Activated CD8-positive, alpha-beta T cell treated with anti-CD3 and anti-CD28 coated beads, Interleukin-2, amount 10 ng/mL, durations not matched to agents 7 days and 5 days (primary cell): ENCODE measurements around the gene ATP10A. TPM values are rescaled to one million over a fixed set of nuclear protein-coding genes. Genes with fewer than 3 reads are reported as not detected.

ENCODE experiments used
- ATAC-seq: fragments of 150-1000 bp; cut with Tn5 transposase; one replicate; pipeline ENCODE4 v1.10.0; 2021; ENCODE audit warnings: moderate library complexity
- CTCF ChIA-PET: fragments of 350-600 bp; sonication (Branson Sonifier 250); formaldehyde crosslinking; loops from one replicate; lab custom pipeline; 2021; ENCODE audit warnings: antibody characterized with exemption; lab: Charles Lee
- POLR2A ChIA-PET: fragments of 350-600 bp; sonication (Branson Sonifier 250); formaldehyde crosslinking; loops from one replicate; lab custom pipeline; 2021; ENCODE audit warnings: antibody characterized with exemption; lab: Charles Lee
- DNase-seq: peaks from one replicate; pipeline ENCODE4 v3.0.0-alpha.2; 2020
- H3K27ac Mint-ChIP-seq: one replicate; pipeline ENCODE4 v1.8.0; 2021; ENCODE audit warnings: mild to moderate bottlenecking, mixed read lengths
- H3K27me3 Mint-ChIP-seq: one replicate; pipeline ENCODE4 v1.8.0; 2021; ENCODE audit warnings: low read depth, mixed read lengths
- H3K36me3 Mint-ChIP-seq: one replicate; pipeline ENCODE4 v1.8.0; 2021; ENCODE audit warnings: low read depth, mixed read lengths
- H3K4me1 Mint-ChIP-seq: one replicate; pipeline ENCODE4 v1.8.0; 2021; ENCODE audit warnings: low read depth, mixed read lengths
- H3K4me3 Mint-ChIP-seq: one replicate; pipeline ENCODE4 v1.8.0; 2021; ENCODE audit warnings: mild to moderate bottlenecking, mixed read lengths
- H3K9me3 Mint-ChIP-seq: one replicate; pipeline ENCODE4 v1.8.0; 2022; ENCODE audit warnings: mixed read lengths; ENCODE audit not compliant: insufficient read depth
- total RNA-seq, 2 experiments: library from RNA; stranded (reverse); gene quantifications; one replicate each; pipeline ENCODE4 v1.2.3, GENCODE V29; 2021

ATP10A gene
- total RNA-seq, 2 experiments from 2014 or later: 53.8 to 58.9 TPM

- no peak overlapping the region for H3K27ac Mint-ChIP-seq
- peaks cover 35% of the 10 kb centered on the region for H3K36me3 Mint-ChIP-seq
- CTCF ChIA-PET: no interaction called here
- no peaks in the 10 kb centered on the region for H3K9me3 Mint-ChIP-seq
- POLR2A ChIA-PET: no interaction called here
- ATAC-seq: no peak
- no peaks in the 10 kb centered on the region for H3K27me3 Mint-ChIP-seq
- no peak for DNase-seq
- peaks cover 6% of the 10 kb centered on the region for H3K4me1 Mint-ChIP-seq
- no peak overlapping the region for H3K4me3 Mint-ChIP-seq
Measured at GRCh38 chr15:25732191-25732590, 130.9 kb downstream of the ATP10A start.

GRCh38 chr15:25731411-25731810 is 131.7 kb downstream of the ATP10A start:
- Mint-ChIP-seq H3K4me1 (peaks cover 6% of the 10 kb centered on the region), H3K36me3 (peaks cover 35% of the 10 kb centered on the region), H3K27me3 (no peaks in the 10 kb centered on the region), H3K27ac (peak overlapping the region; percentile 10), H3K9me3 (no peaks in the 10 kb centered on the region), H3K4me3 (no peak overlapping the region)
- ChIA-PET POLR2A (no interaction called here), CTCF (no interaction called here)
- DNase-seq (no peak), ATAC-seq (no peak)

DNA sequence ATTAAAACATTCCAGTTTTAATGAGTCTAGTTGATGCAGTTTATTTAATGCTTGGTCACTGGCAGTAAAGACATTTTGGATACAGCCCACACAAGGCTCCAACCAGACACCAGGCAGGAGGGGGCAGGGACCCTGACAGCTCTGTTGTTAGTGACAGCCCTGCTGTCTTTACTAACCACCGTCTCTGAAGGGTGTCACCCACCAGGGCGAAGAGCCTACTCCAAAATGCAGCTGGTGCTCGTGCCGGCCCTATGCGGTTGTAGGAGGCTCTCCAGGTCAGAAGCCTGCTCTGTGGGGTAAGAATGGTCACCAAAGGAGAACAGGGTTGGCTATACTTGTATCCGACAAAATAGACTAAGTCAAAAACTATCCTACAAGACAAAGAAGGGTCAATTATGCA is 132.2 kb downstream of the ATP10A start:
- Mint-ChIP-seq H3K36me3 (peaks cover 34% of the 10 kb centered on the region), H3K9me3 (no peaks in the 10 kb centered on the region), H3K27ac (no peak overlapping the region)

GRCh38 chr15:25728816-25729215 is 134.3 kb downstream of the ATP10A start:
- ChIA-PET CTCF (no interaction called here), POLR2A (no interaction called here)
- H3K9me3 Mint-ChIP-seq: no peaks in the 10 kb centered on the region
- no peak overlapping the region for H3K27ac Mint-ChIP-seq
- H3K27me3 Mint-ChIP-seq: no peaks in the 10 kb centered on the region
- H3K4me3 Mint-ChIP-seq: no peak overlapping the region
- H3K36me3 Mint-ChIP-seq: peaks cover 30% of the 10 kb centered on the region
- no peak for ATAC-seq
- peaks cover 6% of the 10 kb centered on the region for H3K4me1 Mint-ChIP-seq
- no peak for DNase-seq

More for the DNA sequence above, 132.2 kb downstream of the ATP10A start:
- Mint-ChIP-seq H3K4me1 (peaks cover 6% of the 10 kb centered on the region), H3K4me3 (no peak overlapping the region), H3K27me3 (no peaks in the 10 kb centered on the region)
- ChIA-PET CTCF (no interaction called here), POLR2A (no interaction called here)
- ATAC-seq (no peak), DNase-seq (no peak)

DNA sequence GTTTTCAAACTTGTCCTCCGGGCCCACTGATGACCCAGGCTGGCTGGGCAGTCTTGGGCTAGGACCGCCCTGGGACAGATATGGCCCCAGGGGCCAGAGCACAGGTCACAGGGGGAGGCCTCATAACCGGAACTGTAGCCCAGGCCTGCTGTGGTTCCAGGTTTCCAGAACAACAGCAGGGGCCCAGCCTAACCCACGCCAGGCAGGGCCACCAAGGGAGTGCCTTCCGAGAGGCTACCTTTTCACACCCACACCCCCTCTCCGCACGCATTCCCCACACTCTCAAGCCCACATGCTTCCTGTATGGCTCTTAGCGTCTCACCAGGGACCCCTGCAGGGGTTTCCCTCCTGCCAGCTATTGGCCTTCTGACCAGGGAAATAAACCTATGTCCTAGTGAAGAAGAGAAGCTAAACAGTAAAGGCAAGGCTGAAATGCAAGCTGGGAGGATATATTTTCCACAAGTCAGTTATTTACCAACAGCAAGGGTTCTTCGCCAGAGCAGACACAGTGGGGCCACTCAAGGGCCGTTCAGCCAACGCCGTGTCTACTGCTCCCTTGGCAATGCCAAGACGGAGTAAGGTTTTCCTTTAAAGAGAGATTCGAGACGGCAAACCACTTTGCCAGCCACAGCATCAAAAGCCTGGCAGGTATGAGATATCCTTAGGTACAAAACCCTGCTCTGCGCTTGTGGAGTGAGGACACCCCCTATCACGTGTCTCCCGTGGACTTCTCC is 135.1 kb downstream of the ATP10A start:
- ATAC-seq (no peak), DNase-seq (peak; percentile 16)
- H3K9me3 Mint-ChIP-seq: no peaks in the 10 kb centered on the region
- no peaks in the 10 kb centered on the region for H3K27me3 Mint-ChIP-seq
- ChIA-PET POLR2A (no interaction called here), CTCF (no interaction called here)
- peaks cover 27% of the 10 kb centered on the region for H3K36me3 Mint-ChIP-seq
- no peak overlapping the region for H3K27ac Mint-ChIP-seq
- peaks cover 2% of the 10 kb centered on the region for H3K4me1 Mint-ChIP-seq
- H3K4me3 Mint-ChIP-seq: no peak overlapping the region

DNA sequence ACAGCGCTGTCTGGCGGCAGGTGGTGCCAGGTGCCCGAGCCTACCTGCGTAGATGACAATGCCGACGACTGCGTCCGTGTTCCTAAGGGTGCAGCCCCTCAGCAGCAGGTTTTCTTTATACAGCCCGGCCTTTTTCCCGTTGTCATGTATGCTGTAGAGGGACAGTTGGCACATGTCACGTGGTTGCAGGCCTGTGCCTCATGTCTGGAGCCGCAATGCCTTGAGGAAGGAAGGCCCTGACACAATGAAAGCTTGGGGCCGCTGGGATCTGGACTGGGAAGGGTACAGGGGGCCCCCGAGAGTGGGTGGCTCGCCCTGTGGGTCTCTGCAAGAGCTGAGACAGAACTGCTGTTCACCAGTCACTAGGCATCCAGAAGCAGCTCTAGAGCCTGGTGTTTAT is 136.0 kb downstream of the ATP10A start:
- Mint-ChIP-seq H3K4me1 (no peaks in the 10 kb centered on the region), H3K9me3 (no peaks in the 10 kb centered on the region), H3K4me3 (no peak overlapping the region), H3K27ac (peak overlapping the region; percentile 44), H3K27me3 (no peaks in the 10 kb centered on the region), H3K36me3 (peaks cover 30% of the 10 kb centered on the region)
- ChIA-PET POLR2A (no interaction called here), CTCF (no interaction called here)
- peak; percentile 15 for DNase-seq
- no peak for ATAC-seq

GRCh38 chr15:25725758-25726157 is 137.4 kb downstream of the ATP10A start:
- Mint-ChIP-seq H3K27me3 (no peaks in the 10 kb centered on the region), H3K9me3 (no peaks in the 10 kb centered on the region), H3K36me3 (peaks cover 34% of the 10 kb centered on the region), H3K4me3 (no peak overlapping the region), H3K27ac (no peak overlapping the region), H3K4me1 (no peaks in the 10 kb centered on the region)
- DNase-seq (no peak), ATAC-seq (no peak)
- ChIA-PET CTCF (interaction anchor here (0.5 to 1.1 kb wide), 2 partner anchors 15 to 16 kb away, joined by 3 read pairs; no protein-coding TSS in a partner anchor), POLR2A (no interaction called here)

GRCh38 chr15:25724899-25725298 is 138.2 kb downstream of the ATP10A start:
- POLR2A ChIA-PET: no interaction called here
- Mint-ChIP-seq H3K36me3 (peaks cover 39% of the 10 kb centered on the region), H3K4me3 (no peak overlapping the region), H3K27me3 (no peaks in the 10 kb centered on the region), H3K4me1 (no peaks in the 10 kb centered on the region), H3K9me3 (no peaks in the 10 kb centered on the region), H3K27ac (no peak overlapping the region)
- no peak for DNase-seq
- ATAC-seq: no peak
- CTCF ChIA-PET: no interaction called here

DNA sequence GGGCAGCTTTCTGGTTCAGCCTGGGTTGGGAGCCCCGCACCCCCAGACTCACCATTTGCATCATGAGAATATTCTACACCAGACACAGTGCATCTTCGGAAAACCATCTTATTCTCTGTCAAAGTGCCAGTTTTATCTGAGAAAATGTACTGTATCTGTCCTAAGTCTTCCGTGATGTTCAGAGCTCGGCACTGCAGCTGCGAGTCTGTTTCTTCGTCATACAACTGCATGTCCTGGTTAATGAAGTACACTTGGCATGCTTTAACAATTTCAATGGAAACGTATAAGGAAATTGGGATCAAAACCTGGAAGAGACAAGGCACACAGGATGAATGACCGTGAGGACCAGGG is 141.5 kb downstream of the ATP10A start:
- ATAC-seq (no peak), DNase-seq (no peak)
- Mint-ChIP-seq H3K4me1 (no peaks in the 10 kb centered on the region), H3K27me3 (no peaks in the 10 kb centered on the region), H3K36me3 (peaks cover 39% of the 10 kb centered on the region), H3K4me3 (no peak overlapping the region), H3K9me3 (no peaks in the 10 kb centered on the region), H3K27ac (no peak overlapping the region)
- CTCF ChIA-PET: interaction anchor here (1.8 kb wide), 1 partner anchor 212 kb away, joined by 4 read pairs; no protein-coding TSS in a partner anchor
- POLR2A ChIA-PET: no interaction called here

- POLR2A ChIA-PET: no interaction called here
- Mint-ChIP-seq H3K9me3 (no peaks in the 10 kb centered on the region), H3K4me3 (no peak overlapping the region), H3K27me3 (no peaks in the 10 kb centered on the region), H3K36me3 (peaks cover 33% of the 10 kb centered on the region), H3K27ac (no peak overlapping the region), H3K4me1 (no peaks in the 10 kb centered on the region)
- CTCF ChIA-PET: interaction anchor here (1.8 kb wide), 1 partner anchor 9 kb away, joined by 5 read pairs; no protein-coding TSS in a partner anchor
- ATAC-seq: no peak
- DNase-seq: no peak
Measured at GRCh38 chr15:25719101-25719985, 143.8 kb downstream of the ATP10A start.

DNA sequence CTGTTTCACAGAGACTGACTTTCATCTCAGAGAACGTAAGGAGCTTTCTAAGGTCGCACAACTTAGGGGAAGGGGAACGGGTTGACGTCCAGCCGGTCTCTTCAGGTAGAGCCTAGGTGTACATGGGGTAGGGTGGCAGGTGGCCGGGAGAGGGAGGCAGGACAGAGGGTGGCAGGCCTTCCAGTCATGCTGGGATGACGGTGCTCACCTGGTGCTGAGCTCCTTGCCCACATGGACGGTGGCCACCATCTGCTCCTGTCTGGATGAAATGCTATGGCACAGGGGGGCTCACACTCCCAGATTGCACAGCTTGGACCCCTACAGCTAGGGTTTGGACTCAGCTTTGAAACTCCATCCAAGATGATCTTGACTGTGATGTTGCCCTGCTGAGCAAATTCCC is 144.5 kb downstream of the ATP10A start:
- H3K27ac Mint-ChIP-seq: no peak overlapping the region
- DNase-seq: no peak
- no peak overlapping the region for H3K4me3 Mint-ChIP-seq
- no peaks in the 10 kb centered on the region for H3K9me3 Mint-ChIP-seq
- no peaks in the 10 kb centered on the region for H3K27me3 Mint-ChIP-seq
- ATAC-seq: no peak
- ChIA-PET CTCF (interaction anchor here (1.8 kb wide), 1 partner anchor 9 kb away, joined by 5 read pairs; no protein-coding TSS in a partner anchor), POLR2A (no interaction called here)
- H3K4me1 Mint-ChIP-seq: no peaks in the 10 kb centered on the region
- peaks cover 33% of the 10 kb centered on the region for H3K36me3 Mint-ChIP-seq

DNA sequence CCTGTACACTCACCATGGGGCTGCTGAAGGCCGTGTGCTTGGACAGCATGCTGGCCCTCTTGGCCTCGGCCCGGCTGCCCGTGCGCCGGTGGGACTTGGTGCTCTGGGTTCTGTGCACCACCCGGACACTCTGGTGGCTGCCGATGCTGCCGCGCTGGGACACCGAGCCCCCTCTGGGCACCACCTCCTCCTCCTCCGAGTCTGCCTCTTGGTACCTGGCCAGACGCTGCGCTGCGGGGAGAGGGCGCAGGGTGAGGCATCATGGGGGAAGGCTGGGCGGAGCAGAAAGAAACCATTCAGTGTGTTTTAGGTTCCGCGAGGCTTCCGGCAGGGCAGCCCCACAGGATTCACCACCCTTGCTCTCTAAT is 145.0 kb downstream of the ATP10A start:
- peaks cover 37% of the 10 kb centered on the region for H3K36me3 Mint-ChIP-seq
- no peak overlapping the region for H3K4me3 Mint-ChIP-seq
- no peak for DNase-seq
- ChIA-PET CTCF (interaction anchor here (1.8 kb wide), 1 partner anchor 8 kb away, joined by 5 read pairs; no protein-coding TSS in a partner anchor), POLR2A (no interaction called here)
- ATAC-seq: no peak
- no peak overlapping the region for H3K27ac Mint-ChIP-seq
- no peaks in the 10 kb centered on the region for H3K4me1 Mint-ChIP-seq
- H3K27me3 Mint-ChIP-seq: no peaks in the 10 kb centered on the region
- no peaks in the 10 kb centered on the region for H3K9me3 Mint-ChIP-seq
